Parathyroid adenoma (tissue), 2 donors: ENCODE measurements around the gene PBX2.

Source experiments
- H2AFZ ChIP-seq: fragments of 300-600 bp; sonication (generic); one replicate; pipeline ENCODE4 v1.7.0; 2017; ENCODE audit warnings: antibody characterized with exemption, mild to moderate bottlenecking
- H3K27ac ChIP-seq: fragments of 300-600 bp; sonication (generic); one replicate; pipeline ENCODE4 v1.7.0; 2017
- H3K27me3 ChIP-seq: fragments of 300-600 bp; sonication (generic); one replicate; pipeline ENCODE4 v1.7.0; 2017; ENCODE audit warnings: low read length; ENCODE audit not compliant: control insufficient read depth, insufficient read depth
- H3K36me3 ChIP-seq: fragments of 300-600 bp; sonication (generic); one replicate; pipeline ENCODE4 v1.7.0; 2017; ENCODE audit warnings: low read length; ENCODE audit not compliant: control insufficient read depth, insufficient read depth
- H3K4me1 ChIP-seq: fragments of 300-600 bp; sonication (generic); one replicate; pipeline ENCODE4 v1.7.0; 2017; ENCODE audit warnings: control low read depth
- H3K4me2 ChIP-seq: fragments of 300-600 bp; sonication (generic); one replicate; pipeline ENCODE4 v1.7.0; 2017; ENCODE audit warnings: low read length
- H3K4me3 ChIP-seq: fragments of 300-600 bp; sonication (generic); one replicate; pipeline ENCODE4 v1.7.0; 2017; ENCODE audit warnings: low read depth, low read length
- H3K79me2 ChIP-seq: fragments of 300-600 bp; sonication (generic); one replicate; pipeline ENCODE4 v1.7.0; 2017; ENCODE audit warnings: control low read depth
- H3K9ac ChIP-seq: fragments of 300-600 bp; sonication (generic); one replicate; pipeline ENCODE4 v1.7.0; 2017; ENCODE audit warnings: mild to moderate bottlenecking
- H3K9me3 ChIP-seq: fragments of 300-600 bp; sonication (generic); one replicate; pipeline ENCODE4 v1.7.0; 2017; ENCODE audit warnings: low read length; ENCODE audit not compliant: control insufficient read depth
- TF ChIP-seq, protein P1 (sequence below): fragments of 300-600 bp; sonication (generic); IDR thresholded peaks from one replicate; pipeline ENCODE4 v1.7.0; 2017; ENCODE audit warnings: antibody characterized with exemption, mild to moderate bottlenecking
- donor health status: primary hyperparathyroidism.

Gene PBX2

DNA sequence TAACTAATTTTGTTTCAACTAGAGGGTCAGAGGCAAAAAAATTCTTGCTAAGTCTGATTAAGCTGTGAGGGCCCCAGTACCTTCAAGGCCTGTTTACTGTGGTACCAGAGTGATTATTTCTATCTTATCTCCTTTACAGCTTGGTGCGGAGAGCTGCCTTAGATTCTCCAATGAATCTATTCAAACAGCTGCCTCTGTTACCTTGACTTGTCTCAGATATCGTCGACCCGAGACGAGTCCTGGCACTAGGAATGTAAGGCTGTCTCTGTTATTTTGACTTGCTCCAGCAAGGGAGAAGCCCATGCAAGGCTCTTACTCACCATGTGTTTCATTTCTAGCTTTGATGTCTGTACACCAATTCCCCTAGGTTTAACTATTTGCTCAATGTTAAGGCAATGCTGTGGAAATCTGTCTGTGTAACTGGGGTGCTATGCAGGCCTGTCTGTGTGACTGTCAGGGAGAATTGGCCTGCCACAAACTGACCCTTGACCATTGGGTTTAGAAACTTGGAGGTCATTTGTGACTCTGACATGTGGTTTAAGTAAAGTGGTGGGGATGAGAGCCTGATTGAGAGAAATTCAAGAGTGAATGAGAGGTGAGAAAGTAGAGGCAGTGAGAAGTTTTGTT is 49.5 kb downstream of the PBX2 start:
- Histone ChIP-seq H3K4me2 (peak overlapping the region; percentile 49), H3K9me3 (no peaks in the 10 kb centered on the region), H3K4me1 (peaks cover 10% of the 10 kb centered on the region), H2AFZ (peak overlapping the region; percentile 84), H3K9ac (no peak overlapping the region), H3K27me3 (no peaks in the 10 kb centered on the region), H3K79me2 (no peaks in the 10 kb centered on the region), H3K36me3 (no peaks in the 10 kb centered on the region), H3K4me3 (peak overlapping the region; percentile 14), H3K27ac (peak overlapping the region; percentile 67)
- TF ChIP-seq, protein P1, sequence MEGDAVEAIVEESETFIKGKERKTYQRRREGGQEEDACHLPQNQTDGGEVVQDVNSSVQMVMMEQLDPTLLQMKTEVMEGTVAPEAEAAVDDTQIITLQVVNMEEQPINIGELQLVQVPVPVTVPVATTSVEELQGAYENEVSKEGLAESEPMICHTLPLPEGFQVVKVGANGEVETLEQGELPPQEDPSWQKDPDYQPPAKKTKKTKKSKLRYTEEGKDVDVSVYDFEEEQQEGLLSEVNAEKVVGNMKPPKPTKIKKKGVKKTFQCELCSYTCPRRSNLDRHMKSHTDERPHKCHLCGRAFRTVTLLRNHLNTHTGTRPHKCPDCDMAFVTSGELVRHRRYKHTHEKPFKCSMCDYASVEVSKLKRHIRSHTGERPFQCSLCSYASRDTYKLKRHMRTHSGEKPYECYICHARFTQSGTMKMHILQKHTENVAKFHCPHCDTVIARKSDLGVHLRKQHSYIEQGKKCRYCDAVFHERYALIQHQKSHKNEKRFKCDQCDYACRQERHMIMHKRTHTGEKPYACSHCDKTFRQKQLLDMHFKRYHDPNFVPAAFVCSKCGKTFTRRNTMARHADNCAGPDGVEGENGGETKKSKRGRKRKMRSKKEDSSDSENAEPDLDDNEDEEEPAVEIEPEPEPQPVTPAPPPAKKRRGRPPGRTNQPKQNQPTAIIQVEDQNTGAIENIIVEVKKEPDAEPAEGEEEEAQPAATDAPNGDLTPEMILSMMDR: no peak

DNA sequence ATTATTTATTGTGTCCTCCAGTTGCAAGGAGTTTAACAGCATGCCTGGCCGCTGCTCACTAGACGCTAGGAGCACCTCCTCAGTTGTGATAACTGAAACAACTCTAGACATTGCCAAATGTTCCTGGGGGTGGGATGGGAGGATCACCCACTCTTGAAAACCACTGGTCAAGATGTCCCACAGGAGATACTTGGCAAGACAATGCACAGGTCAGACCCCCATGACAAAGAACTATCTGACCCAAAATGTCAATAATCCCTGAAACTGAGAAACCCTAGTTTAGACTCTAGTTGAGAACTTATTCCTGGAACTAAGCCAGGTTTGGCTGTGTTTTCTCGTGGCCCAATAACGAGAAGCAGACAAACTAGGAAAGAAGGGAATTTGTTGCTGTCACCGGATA is 50.4 kb downstream of the PBX2 start:
- no peaks in the 10 kb centered on the region for H3K36me3 ChIP-seq
- H3K79me2 ChIP-seq: no peaks in the 10 kb centered on the region
- no peaks in the 10 kb centered on the region for H3K9me3 ChIP-seq
- H3K27me3 ChIP-seq: no peaks in the 10 kb centered on the region
- no peak overlapping the region for H3K4me3 ChIP-seq
- H3K4me1 ChIP-seq: peaks cover 10% of the 10 kb centered on the region
- H2AFZ ChIP-seq: no peak overlapping the region
- TF ChIP-seq, protein P1: no peak
- no peak overlapping the region for H3K4me2 ChIP-seq
- H3K27ac ChIP-seq: no peak overlapping the region
- H3K9ac ChIP-seq: no peak overlapping the region

DNA sequence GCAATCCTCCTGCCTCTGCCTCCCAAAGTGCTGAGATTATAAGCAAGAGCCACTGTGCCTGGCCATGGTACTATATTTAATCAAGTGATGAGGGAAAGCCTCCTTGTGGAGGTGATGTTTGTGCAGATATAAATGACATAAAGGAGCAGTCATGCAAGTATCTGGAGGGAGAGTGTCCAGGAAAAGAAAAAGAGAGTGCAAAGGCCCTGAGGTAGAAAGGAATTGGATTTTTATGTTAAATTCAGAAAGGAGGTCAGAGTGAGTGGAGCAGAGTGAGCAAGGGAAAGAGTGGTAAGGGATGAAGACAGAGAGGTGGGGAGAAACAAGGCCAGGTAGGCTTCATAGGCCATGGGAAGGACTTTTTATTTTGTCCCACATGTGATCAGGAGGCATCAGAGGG is 52.5 kb downstream of the PBX2 start:
- no peak overlapping the region for H3K9ac ChIP-seq
- no peaks in the 10 kb centered on the region for H3K9me3 ChIP-seq

More for the DNA sequence above, 52.5 kb downstream of the PBX2 start:
- Histone ChIP-seq H3K27ac (no peak overlapping the region), H3K4me2 (no peak overlapping the region), H3K27me3 (no peaks in the 10 kb centered on the region), H2AFZ (no peak overlapping the region), H3K4me3 (no peak overlapping the region), H3K36me3 (no peaks in the 10 kb centered on the region), H3K4me1 (peaks cover 10% of the 10 kb centered on the region), H3K79me2 (no peaks in the 10 kb centered on the region)
- TF ChIP-seq, protein P1: no peak
